ENCODE measurements around the gene NPY4R2.
"Not testable (repeated sequence)": the region's sequence is repeated elsewhere in the genome, so short reads cannot be mapped to it uniquely, and the experiment has no call there.

Gene NPY4R2

GRCh38 chr10:47918475-47918874 lies at the start of gene NPY4R2:
NPY4R2 (plus strand) TSS chr10:47918662; CDS start chr10:47921988, 3,326 bp downstream.
- not testable (repeated sequence) for DNase-seq (ENCODE audit: low read depth in 2 of 2)

- DNase-seq (ENCODE audit: low read depth in 2 of 2) = not testable (repeated sequence)
These were observed 47.6 kb upstream of the NPY4R2 start for GRCh38 chr10:47870887-47871286.

- DNase-seq (ENCODE audit: low read depth in 2 of 2) = not testable (repeated sequence)
These were observed 46.8 kb upstream of the NPY4R2 start for GRCh38 chr10:47871485-47872180.

- DNase-seq (ENCODE audit: low read depth in 2 of 2) = not testable (repeated sequence)
These were observed 46.2 kb upstream of the NPY4R2 start for GRCh38 chr10:47872236-47872635.

GRCh38 chr10:47884239-47884638 lies 34.2 kb upstream of the NPY4R2 start:
- not testable (repeated sequence) for DNase-seq (ENCODE audit: low read depth in 2 of 2)

GRCh38 chr10:47884934-47885333 lies 33.5 kb upstream of the NPY4R2 start:
- not testable (repeated sequence) for DNase-seq (ENCODE audit: low read depth in 2 of 2)

- DNase-seq (ENCODE audit: low read depth in 2 of 2) = not testable (repeated sequence)
These were observed 32.1 kb upstream of the NPY4R2 start for GRCh38 chr10:47886356-47886755.

GRCh38 chr10:47886827-47887226 lies 31.6 kb upstream of the NPY4R2 start:
- not testable (repeated sequence) for DNase-seq (ENCODE audit: low read depth in 2 of 2)

- DNase-seq (ENCODE audit: low read depth in 2 of 2) = not testable (repeated sequence)
These were observed 27.7 kb upstream of the NPY4R2 start for GRCh38 chr10:47890737-47891136.

GRCh38 chr10:47892494-47893261 lies 25.8 kb upstream of the NPY4R2 start:
- DNase-seq (ENCODE audit: low read depth in 2 of 2) = not testable (repeated sequence)

GRCh38 chr10:47894571-47894970 lies 23.9 kb upstream of the NPY4R2 start:
- not testable (repeated sequence) for DNase-seq (ENCODE audit: low read depth in 2 of 2)

GRCh38 chr10:47897813-47898212 lies 20.6 kb upstream of the NPY4R2 start:
- not testable (repeated sequence) for DNase-seq (ENCODE audit: low read depth in 2 of 2)

GRCh38 chr10:47909333-47909732 lies 9.1 kb upstream of the NPY4R2 start:
- not testable (repeated sequence) for DNase-seq (ENCODE audit: low read depth in 2 of 2)

- DNase-seq (ENCODE audit: low read depth in 2 of 2) = not testable (repeated sequence)
These were observed 8.0 kb upstream of the NPY4R2 start for GRCh38 chr10:47910486-47910885.

- DNase-seq (ENCODE audit: low read depth in 2 of 2) = not testable (repeated sequence)
These were observed 4.4 kb upstream of the NPY4R2 start for GRCh38 chr10:47914052-47914451.

- not testable (repeated sequence) for DNase-seq (ENCODE audit: low read depth in 2 of 2)
These were observed 2.5 kb upstream of the NPY4R2 start for GRCh38 chr10:47915849-47916548.

- DNase-seq (ENCODE audit: low read depth in 2 of 2) = not testable (repeated sequence)
These were observed 2.1 kb downstream of the NPY4R2 start for GRCh38 chr10:47920610-47921009.

GRCh38 chr10:47922503-47922902 lies 4.0 kb downstream of the NPY4R2 start:
- not testable (repeated sequence) for DNase-seq (ENCODE audit: low read depth in 2 of 2)

GRCh38 chr10:47924628-47925027 lies 6.2 kb downstream of the NPY4R2 start:
- not testable (repeated sequence) for DNase-seq (ENCODE audit: low read depth in 2 of 2)

- DNase-seq (ENCODE audit: low read depth in 2 of 2) = not testable (repeated sequence)
These were observed 8.9 kb downstream of the NPY4R2 start for GRCh38 chr10:47927147-47927916.

- not testable (repeated sequence) for DNase-seq (ENCODE audit: low read depth in 2 of 2)
These were observed 9.8 kb downstream of the NPY4R2 start for GRCh38 chr10:47928225-47928624.

All from stimulated activated CD8-positive, alpha-beta memory T cell treated with anti-CD3 and anti-CD28 coated beads, Interleukin-2, amount 100 ng/mL, for 1 hour (primary cell).